ENCODE measurements around the gene SUV39H1. TPM values are rescaled to one million over a fixed set of nuclear protein-coding genes. Genes with fewer than 3 reads are reported as not detected.

Gene SUV39H1
- total RNA-seq, 2 experiments from 2014 or later = 30.3 to 33.2 TPM

Other genes with a start within 250 kb of the SUV39H1 start
- 10 to 100 TPM; 76.4 to 82.4 TPM for gene SLC38A5, start 226.5 kb upstream of the SUV39H1 start, total RNA-seq
- 10 to 100 TPM; 57.6 to 60.1 TPM for gene FTSJ1, start 220.5 kb upstream of the SUV39H1 start, total RNA-seq
- 10 to 100 TPM; 26.1 to 29.2 TPM for gene PORCN, start 187.7 kb upstream of the SUV39H1 start, total RNA-seq
- 100 to 1,000 TPM; 446 to 461 TPM for gene EBP, start 174.9 kb upstream of the SUV39H1 start, total RNA-seq
- gene TBC1D25, start 157.0 kb upstream of the SUV39H1 start, total RNA-seq = 10 to 100 TPM; 21.7 to 22.3 TPM
- 100 to 1,000 TPM; 180 to 182 TPM for gene RBM3, start 122.2 kb upstream of the SUV39H1 start, total RNA-seq
- gene WDR13, start 99.2 kb upstream of the SUV39H1 start, total RNA-seq = 10 to 100 TPM; 48.5 to 53.5 TPM
- gene WAS, start 12.9 kb upstream of the SUV39H1 start, total RNA-seq = 100 to 1,000 TPM; 156 to 157 TPM
- not detected for gene GLOD5, start 65.0 kb downstream of the SUV39H1 start, total RNA-seq
- gene GATA1, start 89.9 kb downstream of the SUV39H1 start, total RNA-seq = not detected
- 10 to 100 TPM; 89.0 to 90.3 TPM for gene HDAC6, start 105.3 kb downstream of the SUV39H1 start, total RNA-seq
- not detected for gene ERAS, start 129.8 kb downstream of the SUV39H1 start, total RNA-seq
- gene PCSK1N, start 138.9 kb downstream of the SUV39H1 start, total RNA-seq = 1 to 10 TPM; 1.4 to 1.6 TPM
- 10 to 100 TPM; 55.2 to 60.6 TPM for gene TIMM17B, start 201.0 kb downstream of the SUV39H1 start, total RNA-seq
- gene PQBP1, start 201.2 kb downstream of the SUV39H1 start, total RNA-seq = 10 to 100 TPM; 78.5 to 79.6 TPM
- gene SLC35A2, start 214.9 kb downstream of the SUV39H1 start, total RNA-seq = 10 to 100 TPM; 17.9 to 18.3 TPM
- 100 to 1,000 TPM; 354 to 359 TPM for gene PIM2, start 222.3 kb downstream of the SUV39H1 start, total RNA-seq